DOHH2 (cell line): ENCODE measurements around the gene RYR2.

ENCODE experiments used
- H3F3A ChIP-seq: fragments of 200-600 bp; sonication (generic), shearing (Covaris generic); 2 replicates; pipeline ENCODE4 v1.6.0; 2016; ENCODE audit warnings: antibody characterized with exemption, mild to moderate bottlenecking; ENCODE audit not compliant: control insufficient read depth, insufficient read depth
- H3K27ac ChIP-seq: fragments of 200-600 bp; sonication (generic); 2 replicates; pipeline ENCODE4 v1.5.1; 2014; ENCODE audit warnings: low read depth, mild to moderate bottlenecking, low read length, moderate library complexity
- H3K27me3 ChIP-seq: fragments of 200-600 bp; sonication (generic); 2 replicates; pipeline ENCODE4 v1.6.1; 2014; ENCODE audit warnings: mild to moderate bottlenecking, low read length, mixed read lengths; ENCODE audit not compliant: control insufficient read depth
- H3K36me3 ChIP-seq: fragments of 200-600 bp; sonication (generic); 2 replicates; pipeline ENCODE4 v1.6.1; 2014; ENCODE audit warnings: mild to moderate bottlenecking, low read length, moderate library complexity, mixed read lengths; ENCODE audit not compliant: control insufficient read depth
- H3K4me1 ChIP-seq: fragments of 200-600 bp; sonication (generic); 2 replicates; pipeline ENCODE4 v1.6.1; 2014; ENCODE audit warnings: mild to moderate bottlenecking, low read length, mixed read lengths; ENCODE audit not compliant: control insufficient read depth
- H3K4me2 ChIP-seq: fragments of 200-600 bp; sonication (generic); 2 replicates; pipeline ENCODE4 v1.6.0; 2014; ENCODE audit warnings: mild to moderate bottlenecking, low read length, moderate library complexity
- H3K4me3 ChIP-seq: fragments of 200-600 bp; sonication (generic); 2 replicates; pipeline ENCODE4 v1.5.1; 2014; ENCODE audit warnings: mild to moderate bottlenecking, low read length, mixed read lengths
- H3K79me2 ChIP-seq: fragments of 200-600 bp; sonication (generic); 2 replicates; pipeline ENCODE4 v1.6.1; 2014; ENCODE audit warnings: mild to moderate bottlenecking, low read length, mixed read lengths; ENCODE audit not compliant: control insufficient read depth
- H3K9me2 ChIP-seq: fragments of 200-600 bp; sonication (generic); replicated peaks from 2 replicates; pipeline ENCODE4 v1.6.1; 2014; ENCODE audit warnings: mild to moderate bottlenecking, low read length, mixed read lengths; ENCODE audit not compliant: control insufficient read depth
- H3K9me3 ChIP-seq: fragments of 200-600 bp; sonication (generic); 2 replicates; pipeline ENCODE4 v1.6.1; 2014; ENCODE audit warnings: antibody characterized with exemption, low read length, mixed read lengths; ENCODE audit not compliant: control insufficient read depth, insufficient read depth
- H4K20me1 ChIP-seq: fragments of 200-600 bp; sonication (generic); 2 replicates; pipeline ENCODE4 v1.6.0; 2014; ENCODE audit warnings: low read depth, mild to moderate bottlenecking, antibody characterized with exemption, low read length, moderate library complexity; ENCODE audit not compliant: control insufficient read depth, insufficient read depth
- EZH2phosphoT487 ChIP-seq: fragments of 200-600 bp; sonication (generic); IDR thresholded peaks from 2 replicates; pipeline ENCODE4 v1.6.1; 2017; ENCODE audit warnings: borderline replicate concordance, mild to moderate bottlenecking, antibody characterized with exemption, low read length, moderate library complexity, mixed read lengths
- TF ChIP-seq, protein P1 (sequence below): fragments of 200-600 bp; sonication (generic); IDR thresholded peaks from one replicate; pipeline ENCODE4 v1.5.1; 2014; ENCODE audit warnings: antibody characterized with exemption, mild to moderate bottlenecking, low read depth, low read length; ENCODE audit not compliant: poor library complexity, severe bottlenecking

Gene RYR2

DNA sequence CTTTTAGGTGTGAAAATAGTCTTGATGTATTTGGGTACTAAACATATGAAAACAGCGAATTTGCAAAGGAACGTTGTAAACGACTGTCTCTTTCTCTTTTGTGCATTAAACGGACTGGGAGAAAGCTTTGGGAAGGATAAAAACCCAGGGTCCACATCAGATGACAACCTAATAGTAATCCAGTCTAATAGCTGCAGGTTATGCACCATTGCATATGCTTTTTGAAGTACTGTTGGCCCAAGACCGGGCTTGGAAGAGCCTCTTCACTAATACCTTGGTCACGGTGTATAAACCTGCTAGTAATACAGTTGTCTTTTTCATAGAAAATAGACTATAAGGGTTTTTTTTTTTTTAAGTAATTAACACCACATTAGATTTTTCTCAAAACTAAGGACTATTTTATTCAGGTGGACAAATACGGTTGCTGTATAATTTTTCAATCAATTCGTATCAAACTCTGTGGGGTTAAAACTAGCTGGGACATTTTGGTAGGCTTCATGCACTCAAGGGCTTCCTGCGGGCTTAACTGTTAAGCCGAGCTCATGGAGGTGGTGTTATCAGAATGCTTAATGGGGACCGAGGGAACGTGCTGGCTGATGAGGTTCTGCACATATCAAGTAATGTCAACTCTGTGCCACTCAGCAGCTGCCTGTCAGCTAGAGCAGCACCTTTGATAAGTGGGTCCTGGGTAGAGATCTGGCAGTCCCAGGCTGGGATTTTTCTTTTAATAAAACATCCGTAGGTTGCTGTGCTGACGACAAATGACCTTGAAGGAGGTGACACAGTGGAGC, 2.1 kb downstream of the RYR2 start:
- Histone ChIP-seq H3K9me3 (no peaks in the 10 kb centered on the region), H4K20me1 (no peaks in the 10 kb centered on the region), H3K27ac (no peak overlapping the region), H3K4me1 (no peaks in the 10 kb centered on the region), H3F3A (no peaks in the 10 kb centered on the region), H3K4me2 (no peak overlapping the region), H3K9me2 (no peaks in the 10 kb centered on the region), H3K27me3 (peaks cover 4% of the 10 kb centered on the region), H3K4me3 (no peak overlapping the region), H3K79me2 (no peaks in the 10 kb centered on the region), H3K36me3 (no peaks in the 10 kb centered on the region)
- no peak for TF ChIP-seq EZH2phosphoT487
- TF ChIP-seq, protein P1, sequence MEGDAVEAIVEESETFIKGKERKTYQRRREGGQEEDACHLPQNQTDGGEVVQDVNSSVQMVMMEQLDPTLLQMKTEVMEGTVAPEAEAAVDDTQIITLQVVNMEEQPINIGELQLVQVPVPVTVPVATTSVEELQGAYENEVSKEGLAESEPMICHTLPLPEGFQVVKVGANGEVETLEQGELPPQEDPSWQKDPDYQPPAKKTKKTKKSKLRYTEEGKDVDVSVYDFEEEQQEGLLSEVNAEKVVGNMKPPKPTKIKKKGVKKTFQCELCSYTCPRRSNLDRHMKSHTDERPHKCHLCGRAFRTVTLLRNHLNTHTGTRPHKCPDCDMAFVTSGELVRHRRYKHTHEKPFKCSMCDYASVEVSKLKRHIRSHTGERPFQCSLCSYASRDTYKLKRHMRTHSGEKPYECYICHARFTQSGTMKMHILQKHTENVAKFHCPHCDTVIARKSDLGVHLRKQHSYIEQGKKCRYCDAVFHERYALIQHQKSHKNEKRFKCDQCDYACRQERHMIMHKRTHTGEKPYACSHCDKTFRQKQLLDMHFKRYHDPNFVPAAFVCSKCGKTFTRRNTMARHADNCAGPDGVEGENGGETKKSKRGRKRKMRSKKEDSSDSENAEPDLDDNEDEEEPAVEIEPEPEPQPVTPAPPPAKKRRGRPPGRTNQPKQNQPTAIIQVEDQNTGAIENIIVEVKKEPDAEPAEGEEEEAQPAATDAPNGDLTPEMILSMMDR = no peak

GRCh38 chr1:237045278-237046016, 3.5 kb downstream of the RYR2 start:
- Histone ChIP-seq H3K79me2 (no peaks in the 10 kb centered on the region), H3K4me1 (no peaks in the 10 kb centered on the region), H3K27ac (no peak overlapping the region), H3F3A (no peaks in the 10 kb centered on the region), H3K9me3 (no peaks in the 10 kb centered on the region), H3K4me2 (no peak overlapping the region), H3K4me3 (no peak overlapping the region), H3K27me3 (peaks cover 4% of the 10 kb centered on the region), H4K20me1 (no peaks in the 10 kb centered on the region), H3K9me2 (no peaks in the 10 kb centered on the region), H3K36me3 (no peaks in the 10 kb centered on the region)
- TF ChIP-seq EZH2phosphoT487 = no peak
- TF ChIP-seq, protein P1 = peak; percentile 19

- H3K9me3 ChIP-seq = no peaks in the 10 kb centered on the region
- TF ChIP-seq EZH2phosphoT487 = no peak
- TF ChIP-seq, protein P1 = no peak
- H3K27me3 ChIP-seq = peaks cover 4% of the 10 kb centered on the region
- no peaks in the 10 kb centered on the region for H3F3A ChIP-seq
- H3K4me3 ChIP-seq = no peak overlapping the region
- no peaks in the 10 kb centered on the region for H3K79me2 ChIP-seq
- H3K27ac ChIP-seq = no peak overlapping the region
- no peak overlapping the region for H3K4me2 ChIP-seq
- no peaks in the 10 kb centered on the region for H3K36me3 ChIP-seq
- H4K20me1 ChIP-seq = no peaks in the 10 kb centered on the region
- no peaks in the 10 kb centered on the region for H3K4me1 ChIP-seq
- no peaks in the 10 kb centered on the region for H3K9me2 ChIP-seq
Measured at GRCh38 chr1:237048803-237049202, 6.8 kb downstream of the RYR2 start.
